Smooth muscle cell of the pulmonary artery (primary cell): ENCODE data around the gene GPR31. TPM values are rescaled to one million over a fixed set of nuclear protein-coding genes. Genes with fewer than 3 reads are reported as not detected.

Source experiments
- total RNA-seq: library from RNA; depleted of rRNA; stranded (reverse); fragments of >200 nt; gene quantifications from 2 replicates; pipeline ENCODE4 v1.2.3, GENCODE V29; 2014

GPR31 gene, protein sequence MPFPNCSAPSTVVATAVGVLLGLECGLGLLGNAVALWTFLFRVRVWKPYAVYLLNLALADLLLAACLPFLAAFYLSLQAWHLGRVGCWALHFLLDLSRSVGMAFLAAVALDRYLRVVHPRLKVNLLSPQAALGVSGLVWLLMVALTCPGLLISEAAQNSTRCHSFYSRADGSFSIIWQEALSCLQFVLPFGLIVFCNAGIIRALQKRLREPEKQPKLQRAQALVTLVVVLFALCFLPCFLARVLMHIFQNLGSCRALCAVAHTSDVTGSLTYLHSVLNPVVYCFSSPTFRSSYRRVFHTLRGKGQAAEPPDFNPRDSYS
- not detected in 2 replicates for total RNA-seq

DNA sequence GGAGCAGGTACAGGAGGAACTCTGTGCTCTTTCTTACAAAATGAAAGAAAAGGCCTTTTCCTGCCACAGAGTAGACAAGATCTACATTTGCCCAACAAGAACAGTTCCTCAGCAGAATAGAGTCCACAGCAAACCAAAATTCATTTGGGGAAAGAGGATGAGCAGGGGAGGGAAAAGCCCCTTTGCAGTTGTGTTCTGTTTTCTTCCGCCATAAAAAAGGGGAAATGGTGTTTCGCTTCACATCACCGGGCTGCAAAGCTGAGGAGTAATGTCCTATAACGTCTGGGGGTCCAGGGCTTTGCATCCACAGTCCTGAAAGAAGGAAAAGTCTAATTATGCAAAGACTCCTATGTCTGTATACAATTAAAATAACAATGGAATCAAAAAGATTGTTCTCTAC, at the start of gene GPR31:
TSS of gene GPR31 (minus strand) at position 118 of the 400 bp plus-strand sequence. CDS start 149 bp downstream, outside the sequence.

DNA sequence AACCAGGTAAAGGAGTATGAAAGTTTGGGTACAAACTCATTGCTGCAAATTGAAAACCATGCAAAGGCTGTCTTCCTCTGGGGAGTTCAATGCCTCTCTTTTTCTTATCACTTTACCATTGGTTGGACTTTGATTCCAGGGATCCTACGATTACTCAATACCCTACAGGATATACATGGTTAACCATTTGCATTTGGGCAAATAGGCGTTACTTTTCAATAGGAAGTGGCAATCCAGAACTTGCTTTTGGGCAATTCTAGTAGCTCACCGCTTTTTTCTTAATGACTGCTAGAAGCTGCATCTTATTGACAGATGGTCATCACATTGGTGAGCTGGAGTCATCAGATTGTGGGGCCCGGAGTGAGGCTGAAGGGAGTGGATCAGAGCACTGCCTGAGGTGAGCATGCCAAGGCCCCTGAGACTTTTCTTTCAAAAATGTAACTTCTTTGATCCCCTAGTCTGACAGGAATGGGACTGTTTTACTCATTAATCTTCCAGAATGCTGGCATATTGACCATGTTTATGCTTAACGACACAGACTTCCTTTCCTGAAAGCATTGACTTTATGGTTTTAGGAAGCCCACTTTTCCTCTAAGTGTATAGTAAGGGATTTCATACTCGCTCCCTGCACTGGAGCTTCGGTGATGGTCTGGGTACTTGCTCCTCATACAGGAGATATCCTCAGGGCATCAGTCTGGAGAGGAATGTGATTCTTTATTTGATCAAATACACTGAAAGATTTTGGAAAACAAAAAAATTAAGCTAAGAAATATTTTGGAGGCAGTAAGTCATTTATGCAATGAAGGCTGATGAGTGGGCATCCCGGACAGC, 34.7 kb downstream of the GPR31 start, which contains the start of gene CCR6:
TSS of gene CCR6 (plus strand) at position 270 of the 831 bp plus-strand sequence. CDS start 13,039 bp downstream, outside the sequence.

Other genes with a start within 250 kb of the GPR31 start
- gene RNASET2, start 201.4 kb downstream of the GPR31 start, total RNA-seq: 43.3 and 56.2 TPM in 2 replicates
- gene CEP43, start 158.6 kb downstream of the GPR31 start, total RNA-seq: 17.5 and 20.1 TPM in 2 replicates
- not detected in 2 replicates for gene CCR6, start 34.9 kb downstream of the GPR31 start, total RNA-seq
- gene UNC93A, start 133.3 kb upstream of the GPR31 start, total RNA-seq: not detected in 2 replicates
- not detected in 2 replicates for gene TTLL2, start 167.1 kb upstream of the GPR31 start, total RNA-seq